GM23248 (cell line): ENCODE measurements around the gene CSTPP1. TPM values are rescaled to one million over a fixed set of nuclear protein-coding genes. Genes with fewer than 3 reads are reported as not detected.

Experiments used
- DNase-seq: peaks from one replicate; pipeline ENCODE4 v3.0.0-alpha.2; 2015
- H2AFZ ChIP-seq: fragments of 200-600 bp; sonication (generic); 2 replicates; pipeline ENCODE4 v1.6.1; 2016; ENCODE audit warnings: antibody characterized with exemption
- H3F3A ChIP-seq: fragments of 200-600 bp; sonication (generic); 2 replicates; pipeline ENCODE4 v1.6.1; 2016; ENCODE audit warnings: mild to moderate bottlenecking, antibody characterized with exemption, mixed run types; ENCODE audit not compliant: insufficient read depth
- H3K27ac ChIP-seq: fragments of 200-600 bp; sonication (generic); 2 replicates; pipeline ENCODE4 v1.5.1; 2016; ENCODE audit warnings: mild to moderate bottlenecking
- H3K27me3 ChIP-seq: fragments of 200-600 bp; sonication (generic); replicated peaks from 2 replicates; pipeline ENCODE4 v1.6.1; 2016; ENCODE audit warnings: mild to moderate bottlenecking; ENCODE audit not compliant: insufficient read depth
- H3K36me3 ChIP-seq: fragments of 200-600 bp; sonication (generic); 2 replicates; pipeline ENCODE4 v1.6.1; 2016; ENCODE audit warnings: low read depth, mild to moderate bottlenecking
- H3K4me1 ChIP-seq: fragments of 200-600 bp; sonication (generic); 2 replicates; pipeline ENCODE4 v1.6.1; 2016; ENCODE audit warnings: mild to moderate bottlenecking; ENCODE audit not compliant: insufficient read depth
- H3K4me2 ChIP-seq: fragments of 200-600 bp; sonication (generic); one replicate; pipeline ENCODE4 v1.6.1; 2016; ENCODE audit warnings: mild to moderate bottlenecking; ENCODE audit not compliant: unreplicated experiment
- H3K4me3 ChIP-seq: fragments of 200-600 bp; sonication (generic); 2 replicates; pipeline ENCODE4 v1.5.1; 2016; ENCODE audit warnings: mild to moderate bottlenecking
- H3K79me2 ChIP-seq: fragments of 200-600 bp; sonication (generic); 2 replicates; pipeline ENCODE4 v1.6.1; 2016; ENCODE audit warnings: mild to moderate bottlenecking; ENCODE audit not compliant: insufficient read depth
- H3K9ac ChIP-seq: fragments of 200-600 bp; sonication (generic); 2 replicates; pipeline ENCODE4 v1.6.1; 2016; ENCODE audit warnings: mild to moderate bottlenecking
- H3K9me2 ChIP-seq: fragments of 200-600 bp; sonication (generic); 2 replicates; pipeline ENCODE4 v1.6.1; 2016; ENCODE audit warnings: mixed run types, mild to moderate bottlenecking, moderate library complexity; ENCODE audit not compliant: insufficient read depth
- H3K9me3 ChIP-seq: fragments of 200-600 bp; sonication (generic); one replicate; pipeline ENCODE4 v1.6.1; 2017; ENCODE audit warnings: low read depth
- H4K20me1 ChIP-seq: fragments of 200-600 bp; sonication (generic); 2 replicates; pipeline ENCODE4 v1.6.0; 2016; ENCODE audit not compliant: insufficient read depth
- EZH2 ChIP-seq: fragments of 200-600 bp; sonication (generic); IDR thresholded peaks from 2 replicates; pipeline ENCODE4 v1.6.1; 2018; ENCODE audit warnings: antibody characterized with exemption, mild to moderate bottlenecking; ENCODE audit not compliant: insufficient read depth, poor library complexity, severe bottlenecking
- EZH2phosphoT487 ChIP-seq: fragments of 200-600 bp; sonication (generic); IDR thresholded peaks from 2 replicates; pipeline ENCODE4 v1.6.1; 2018; ENCODE audit warnings: antibody characterized with exemption, moderate library complexity, mild to moderate bottlenecking, low read depth; ENCODE audit not compliant: insufficient read depth
- WGBS, 2 experiments: methylation state at CpG; one replicate each; pipeline ENCODE4 v1.1.6; 2015 to 2017; ENCODE audit warnings: low lambda C conversion rate in 2 of 2, low coverage in 1 of 2; ENCODE audit errors: missing lambda C conversion rate in 2 of 2; 5-methylcytosine and 5-hydroxymethylcytosine counted together
- in situ Hi-C: fragments of 300-500 bp; cut with MboI; formaldehyde crosslinking; loops from 2 replicates; pipeline ENCODE4 v1.15.0; 2020
- polyA plus RNA-seq: library from polyadenylated mRNA; unstranded; fragments of >200 nt; fragmentation: Nextera tagmentation; extraction: Ambion mirVana; gene quantifications from 2 replicates; pipeline ENCODE4 v1.2.1, GENCODE V29; 2016
- total RNA-seq: library from RNA; depleted of rRNA; stranded (reverse); fragments of >200 nt; shearing (Covaris generic); gene quantifications from 2 replicates; pipeline ENCODE4 v1.2.3, GENCODE V29; 2014

CSTPP1 gene
- total and polyA plus RNA-seq, 2 experiments from 2014 or later: 21.7 to 39.9 TPM

DNA sequence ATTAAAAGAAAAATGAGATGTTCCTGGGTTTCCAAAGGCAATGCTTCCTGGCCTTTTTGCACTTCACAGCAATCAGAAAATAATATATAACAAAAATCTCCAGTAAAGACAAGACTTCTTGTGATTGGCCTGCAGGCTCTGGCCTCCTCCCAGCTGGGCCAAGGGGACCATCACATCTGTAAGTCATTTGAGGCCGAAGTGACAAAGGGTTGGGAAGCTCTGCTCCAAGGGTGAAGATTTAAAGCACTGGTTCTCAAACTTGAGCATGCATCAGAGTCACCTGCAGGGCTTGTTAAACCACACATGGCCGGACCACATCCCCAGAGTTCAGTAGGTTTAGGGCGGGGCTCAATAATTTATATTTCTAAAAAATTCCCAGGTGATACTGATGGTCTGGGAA, 208.0 kb downstream of the CSTPP1 start:
- WGBS, 2 experiments: 57 to 65% methylated on average over 3 of the region's 3 CpGs
- Histone ChIP-seq H3K9ac (no peak overlapping the region), H3K4me1 (peaks cover 13% of the 10 kb centered on the region), H2AFZ (no peak overlapping the region), H3K27me3 (no peaks in the 10 kb centered on the region), H3K36me3 (no peaks in the 10 kb centered on the region), H3K27ac (no peak overlapping the region), H4K20me1 (no peaks in the 10 kb centered on the region), H3K79me2 (no peaks in the 10 kb centered on the region), H3K4me2 (no peak overlapping the region), H3F3A (peaks cover 10% of the 10 kb centered on the region), H3K9me2 (no peaks in the 10 kb centered on the region), H3K4me3 (no peak overlapping the region), H3K9me3 (no peaks in the 10 kb centered on the region)
- no peak for DNase-seq
- in situ Hi-C loops: no loop called here
- TF ChIP-seq EZH2: no peak
- TF ChIP-seq EZH2phosphoT487: no peak

DNA sequence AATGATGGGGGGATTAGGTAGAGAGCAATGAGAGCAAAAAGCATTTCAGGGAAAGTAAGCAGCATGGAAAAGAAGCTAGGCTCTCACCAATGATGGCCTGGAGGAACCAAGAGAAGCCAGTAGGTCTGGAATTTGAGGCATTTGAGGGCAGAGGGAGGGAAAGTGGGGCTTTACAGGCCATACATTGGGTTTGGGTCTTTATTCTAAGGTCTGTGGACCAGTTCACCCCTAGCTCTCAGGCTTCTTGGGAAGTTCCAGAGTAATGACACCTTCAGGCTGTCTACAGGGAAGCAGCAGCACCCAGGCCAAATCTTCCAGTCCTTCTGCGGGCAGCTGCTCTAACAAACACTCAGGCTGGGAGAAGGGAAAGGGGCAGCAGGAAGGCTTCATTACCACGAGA, 210.7 kb downstream of the CSTPP1 start:
- no peak overlapping the region for H3K9ac ChIP-seq
- no peak overlapping the region for H2AFZ ChIP-seq

DNA sequence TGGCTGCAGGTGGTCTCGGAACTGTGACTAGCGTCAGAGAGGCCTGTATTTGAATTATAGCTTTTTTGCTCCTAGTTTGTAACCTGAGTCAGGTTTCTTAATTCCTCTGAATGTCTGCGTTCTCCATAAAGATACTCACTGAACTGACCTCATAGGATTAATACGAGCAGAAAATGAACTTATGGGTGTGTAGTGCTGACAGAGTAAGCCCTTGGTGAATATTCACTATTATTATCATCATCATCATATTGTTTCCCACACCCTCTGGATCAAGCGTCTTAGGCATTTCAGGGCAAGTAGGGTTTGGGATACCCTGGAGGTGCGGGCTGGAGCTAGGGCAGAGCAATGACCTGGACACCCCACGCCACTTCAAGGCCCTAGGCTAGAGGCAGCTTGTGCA, 211.1 kb downstream of the CSTPP1 start:
- no peak for DNase-seq
- in situ Hi-C loops: no loop called here
- H3K4me2 ChIP-seq: no peak overlapping the region
- 91 to 94% methylated on average over 7 of the region's 7 CpGs for WGBS, 2 experiments
- no peaks in the 10 kb centered on the region for H3K27me3 ChIP-seq
- no peak overlapping the region for H2AFZ ChIP-seq
- H4K20me1 ChIP-seq: no peaks in the 10 kb centered on the region
- no peak overlapping the region for H3K4me3 ChIP-seq
- H3F3A ChIP-seq: peaks cover 10% of the 10 kb centered on the region
- H3K9ac ChIP-seq: no peak overlapping the region
- H3K4me1 ChIP-seq: peaks cover 13% of the 10 kb centered on the region
- H3K9me3 ChIP-seq: no peaks in the 10 kb centered on the region
- H3K36me3 ChIP-seq: no peaks in the 10 kb centered on the region
- H3K27ac ChIP-seq: no peak overlapping the region
- no peaks in the 10 kb centered on the region for H3K79me2 ChIP-seq
- no peaks in the 10 kb centered on the region for H3K9me2 ChIP-seq
- TF ChIP-seq EZH2phosphoT487 (no peak), EZH2 (no peak)

More for the DNA sequence above, 210.7 kb downstream of the CSTPP1 start:
- Histone ChIP-seq H4K20me1 (no peaks in the 10 kb centered on the region), H3K9me2 (no peaks in the 10 kb centered on the region), H3K9me3 (no peaks in the 10 kb centered on the region), H3K27ac (no peak overlapping the region), H3K79me2 (no peaks in the 10 kb centered on the region), H3K4me3 (no peak overlapping the region), H3K4me1 (peaks cover 13% of the 10 kb centered on the region), H3K4me2 (no peak overlapping the region), H3K36me3 (no peaks in the 10 kb centered on the region), H3K27me3 (no peaks in the 10 kb centered on the region), H3F3A (peaks cover 10% of the 10 kb centered on the region)
- in situ Hi-C loops: no loop called here
- DNase-seq: no peak
- WGBS, 2 experiments: 98 to 100% methylated on average over 2 of the region's 2 CpGs
- TF ChIP-seq EZH2phosphoT487: no peak
- no peak for TF ChIP-seq EZH2

DNA sequence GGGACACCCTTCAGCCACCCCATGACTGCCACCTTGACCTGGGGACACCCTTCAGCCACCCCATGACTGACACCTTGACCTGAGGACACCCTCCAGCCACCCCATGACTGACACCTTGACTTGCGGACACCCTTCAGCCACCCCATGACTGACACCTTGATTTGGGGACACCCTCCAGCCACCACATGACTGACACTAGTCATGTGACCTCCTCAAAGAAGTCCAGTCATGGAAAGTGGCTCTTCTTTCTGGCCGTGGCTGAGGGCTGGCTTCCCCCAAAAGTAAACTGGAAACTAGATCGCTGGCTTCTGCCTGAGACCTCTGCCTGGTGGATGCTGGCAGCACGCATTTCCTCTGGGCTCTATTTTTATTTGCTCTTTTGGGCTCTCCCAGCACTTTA, 211.7 kb downstream of the CSTPP1 start:
- TF ChIP-seq EZH2: no peak
- no peak for TF ChIP-seq EZH2phosphoT487
- Histone ChIP-seq H3K9me3 (no peaks in the 10 kb centered on the region), H3K27ac (no peak overlapping the region), H3F3A (peaks cover 10% of the 10 kb centered on the region), H3K27me3 (no peaks in the 10 kb centered on the region), H4K20me1 (no peaks in the 10 kb centered on the region), H2AFZ (no peak overlapping the region), H3K4me1 (peaks cover 12% of the 10 kb centered on the region), H3K9ac (no peak overlapping the region), H3K4me3 (no peak overlapping the region), H3K36me3 (no peaks in the 10 kb centered on the region), H3K9me2 (no peaks in the 10 kb centered on the region), H3K79me2 (no peaks in the 10 kb centered on the region), H3K4me2 (no peak overlapping the region)
- in situ Hi-C loops: no loop called here
- DNase-seq: no peak
- WGBS, 2 experiments: 75 to 83% methylated on average over 4 of the region's 4 CpGs

DNA sequence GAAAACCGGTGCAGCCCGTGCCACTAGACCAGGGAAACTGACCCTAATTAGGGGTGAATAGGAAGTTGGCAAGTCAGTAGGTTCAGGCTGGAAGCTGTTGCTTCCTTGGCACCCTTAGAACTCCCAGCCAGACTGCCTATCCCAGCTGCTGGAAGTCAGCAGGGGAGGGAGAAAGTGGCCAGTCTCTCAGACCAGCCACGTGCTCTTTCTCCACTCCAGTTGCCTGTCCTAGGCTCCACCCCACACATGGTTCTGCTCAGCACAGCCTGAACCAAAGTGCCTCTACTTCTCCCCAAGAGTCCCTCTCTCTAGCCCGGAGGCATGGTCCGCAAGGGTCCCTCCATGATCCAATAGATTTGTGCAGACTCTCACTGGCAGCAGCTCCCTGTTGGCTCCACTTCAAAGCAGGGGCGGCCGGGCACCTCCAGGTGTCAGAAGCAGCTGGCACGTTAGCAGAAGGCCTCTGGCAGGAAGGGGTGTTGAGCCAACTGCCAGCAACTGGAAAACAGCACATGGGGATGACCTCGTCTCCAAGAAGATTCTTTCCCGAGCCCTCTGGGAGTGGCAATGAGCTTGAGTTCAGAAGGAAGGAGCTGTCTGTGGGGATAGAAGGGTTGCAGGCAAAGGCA, 212.5 kb downstream of the CSTPP1 start:
- H4K20me1 ChIP-seq: no peaks in the 10 kb centered on the region
- no peaks in the 10 kb centered on the region for H3K36me3 ChIP-seq
- no peaks in the 10 kb centered on the region for H3K79me2 ChIP-seq
- H3K27ac ChIP-seq: no peak overlapping the region
- no peak overlapping the region for H3K4me2 ChIP-seq
- H3K27me3 ChIP-seq: no peaks in the 10 kb centered on the region
- in situ Hi-C loops: no loop called here
- no peak for TF ChIP-seq EZH2
- TF ChIP-seq EZH2phosphoT487: no peak
- no peaks in the 10 kb centered on the region for H3K9me3 ChIP-seq
- WGBS, 2 experiments: 24 to 30% methylated on average over 10 of the region's 10 CpGs
- no peaks in the 10 kb centered on the region for H3K9me2 ChIP-seq
- H3F3A ChIP-seq: peaks cover 12% of the 10 kb centered on the region
- H2AFZ ChIP-seq: no peak overlapping the region
- no peak overlapping the region for H3K9ac ChIP-seq
- no peak overlapping the region for H3K4me3 ChIP-seq
- peak; percentile 54 for DNase-seq
- H3K4me1 ChIP-seq: peaks cover 9% of the 10 kb centered on the region
